Measurements from ENCODE around the gene THRB. TPM values are rescaled to one million over a fixed set of nuclear protein-coding genes. Genes with fewer than 3 reads are reported as not detected.

The THRB gene
- total RNA-seq, 1 donor, result 0.36 TPM

GRCh38 chr3:24185738-24186384 is 308.8 kb downstream of the THRB start:
- TF ChIP-seq CTCF (IDR thresholded peaks at IDR 0.05; ENCODE audit: extremely low read depth, low read depth, low read length), result peak; percentile 67
- Histone ChIP-seq H4K20me1 (ENCODE audit: insufficient read depth, low read length) (no peaks in the 10 kb centered on the region), H3K4me1 (ENCODE audit: insufficient read depth, low read length) (no peaks in the 10 kb centered on the region), H3K36me3 (ENCODE audit: insufficient read depth, low read length) (no peaks in the 10 kb centered on the region), H2AFZ (ENCODE audit: low read length) (no peak overlapping the region), H3K79me2 (ENCODE audit: insufficient read depth, low read length) (no peaks in the 10 kb centered on the region), H3K9me3 (ENCODE audit: low read depth, low read length) (no peaks in the 10 kb centered on the region), H3K4me2 (ENCODE audit: insufficient read depth, low read length) (no peak overlapping the region), H3K4me3 (ENCODE audit: insufficient read depth, low read length) (no peak overlapping the region), H3K27ac (ENCODE audit: low read depth, low read length) (no peak overlapping the region), H3K27me3 (ENCODE audit: insufficient read depth, low read length) (no peaks in the 10 kb centered on the region)
- DNase-seq (ENCODE audit: insufficient read length, low spot score, missing footprints), result peak; percentile 51

GRCh38 chr3:24184528-24185176 is 310.0 kb downstream of the THRB start:
- no peaks in the 10 kb centered on the region for H4K20me1 ChIP-seq (ENCODE audit: insufficient read depth, low read length)
- no peaks in the 10 kb centered on the region for H3K9me3 ChIP-seq (ENCODE audit: low read depth, low read length)
- H3K36me3 ChIP-seq (ENCODE audit: insufficient read depth, low read length), result no peaks in the 10 kb centered on the region
- H3K4me1 ChIP-seq (ENCODE audit: insufficient read depth, low read length), result no peaks in the 10 kb centered on the region
- H3K79me2 ChIP-seq (ENCODE audit: insufficient read depth, low read length), result no peaks in the 10 kb centered on the region
- H3K4me2 ChIP-seq (ENCODE audit: insufficient read depth, low read length), result no peak overlapping the region
- TF ChIP-seq CTCF (IDR thresholded peaks at IDR 0.05; ENCODE audit: extremely low read depth, low read depth, low read length), result no peak
- H3K4me3 ChIP-seq (ENCODE audit: insufficient read depth, low read length), result no peak overlapping the region
- DNase-seq (ENCODE audit: insufficient read length, low spot score, missing footprints), result no peak
- no peak overlapping the region for H2AFZ ChIP-seq (ENCODE audit: low read length)
- H3K27ac ChIP-seq (ENCODE audit: low read depth, low read length), result no peak overlapping the region
- no peaks in the 10 kb centered on the region for H3K27me3 ChIP-seq (ENCODE audit: insufficient read depth, low read length)

GRCh38 chr3:24182756-24183155 is 311.9 kb downstream of the THRB start:
- no peaks in the 10 kb centered on the region for H3K79me2 ChIP-seq (ENCODE audit: insufficient read depth, low read length)
- H3K36me3 ChIP-seq (ENCODE audit: insufficient read depth, low read length), result no peaks in the 10 kb centered on the region
- H3K27me3 ChIP-seq (ENCODE audit: insufficient read depth, low read length), result no peaks in the 10 kb centered on the region
- no peaks in the 10 kb centered on the region for H3K4me1 ChIP-seq (ENCODE audit: insufficient read depth, low read length)
- no peak overlapping the region for H2AFZ ChIP-seq (ENCODE audit: low read length)
- no peak overlapping the region for H3K27ac ChIP-seq (ENCODE audit: low read depth, low read length)
- H3K9me3 ChIP-seq (ENCODE audit: low read depth, low read length), result no peaks in the 10 kb centered on the region
- TF ChIP-seq CTCF (IDR thresholded peaks at IDR 0.05; ENCODE audit: extremely low read depth, low read depth, low read length), result no peak
- DNase-seq (ENCODE audit: insufficient read length, low spot score, missing footprints), result peak; percentile 17
- no peak overlapping the region for H3K4me3 ChIP-seq (ENCODE audit: insufficient read depth, low read length)
- no peak overlapping the region for H3K4me2 ChIP-seq (ENCODE audit: insufficient read depth, low read length)
- H4K20me1 ChIP-seq (ENCODE audit: insufficient read depth, low read length), result no peaks in the 10 kb centered on the region

- Histone ChIP-seq H3K9me3 (ENCODE audit: low read depth, low read length) (no peaks in the 10 kb centered on the region), H3K36me3 (ENCODE audit: insufficient read depth, low read length) (no peaks in the 10 kb centered on the region), H3K4me2 (ENCODE audit: insufficient read depth, low read length) (no peak overlapping the region), H3K79me2 (ENCODE audit: insufficient read depth, low read length) (no peaks in the 10 kb centered on the region), H4K20me1 (ENCODE audit: insufficient read depth, low read length) (no peaks in the 10 kb centered on the region), H2AFZ (ENCODE audit: low read length) (no peak overlapping the region), H3K27ac (ENCODE audit: low read depth, low read length) (no peak overlapping the region), H3K27me3 (ENCODE audit: insufficient read depth, low read length) (no peaks in the 10 kb centered on the region), H3K4me3 (ENCODE audit: insufficient read depth, low read length) (no peak overlapping the region), H3K4me1 (ENCODE audit: insufficient read depth, low read length) (no peaks in the 10 kb centered on the region)
- DNase-seq (ENCODE audit: insufficient read length, low spot score, missing footprints), result no peak
- TF ChIP-seq CTCF (IDR thresholded peaks at IDR 0.05; ENCODE audit: extremely low read depth, low read depth, low read length), result no peak
Measured at GRCh38 chr3:24181256-24181655, 313.4 kb downstream of the THRB start.

All from osteoblast (primary cell).